ENCODE results near the gene CENPW.

DNA sequence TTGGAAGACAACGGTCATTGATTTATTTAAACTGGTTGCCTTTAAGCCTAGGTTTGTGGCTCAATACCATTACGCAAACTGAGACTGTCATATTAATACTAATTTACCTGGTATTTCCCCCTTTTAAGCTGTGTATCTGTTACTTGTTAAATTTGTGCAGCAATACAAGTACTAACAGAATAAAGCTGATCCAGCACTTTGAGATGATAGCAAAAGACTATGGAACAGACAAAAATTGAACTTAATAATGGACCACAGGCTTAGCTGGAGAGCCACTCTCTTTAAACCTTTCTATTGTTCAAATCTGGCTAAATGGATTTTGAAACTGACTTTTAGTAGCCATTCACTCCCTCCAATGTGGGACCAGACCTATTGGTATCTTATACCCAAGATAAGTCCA lies 6.2 kb upstream of the CENPW start:
- TF ChIP-seq, protein P1, sequence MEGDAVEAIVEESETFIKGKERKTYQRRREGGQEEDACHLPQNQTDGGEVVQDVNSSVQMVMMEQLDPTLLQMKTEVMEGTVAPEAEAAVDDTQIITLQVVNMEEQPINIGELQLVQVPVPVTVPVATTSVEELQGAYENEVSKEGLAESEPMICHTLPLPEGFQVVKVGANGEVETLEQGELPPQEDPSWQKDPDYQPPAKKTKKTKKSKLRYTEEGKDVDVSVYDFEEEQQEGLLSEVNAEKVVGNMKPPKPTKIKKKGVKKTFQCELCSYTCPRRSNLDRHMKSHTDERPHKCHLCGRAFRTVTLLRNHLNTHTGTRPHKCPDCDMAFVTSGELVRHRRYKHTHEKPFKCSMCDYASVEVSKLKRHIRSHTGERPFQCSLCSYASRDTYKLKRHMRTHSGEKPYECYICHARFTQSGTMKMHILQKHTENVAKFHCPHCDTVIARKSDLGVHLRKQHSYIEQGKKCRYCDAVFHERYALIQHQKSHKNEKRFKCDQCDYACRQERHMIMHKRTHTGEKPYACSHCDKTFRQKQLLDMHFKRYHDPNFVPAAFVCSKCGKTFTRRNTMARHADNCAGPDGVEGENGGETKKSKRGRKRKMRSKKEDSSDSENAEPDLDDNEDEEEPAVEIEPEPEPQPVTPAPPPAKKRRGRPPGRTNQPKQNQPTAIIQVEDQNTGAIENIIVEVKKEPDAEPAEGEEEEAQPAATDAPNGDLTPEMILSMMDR (IDR thresholded peaks at IDR 0.05) = no peak
- no peak for TF ChIP-seq POLR2A (IDR thresholded peaks at IDR 0.05)

Measured in lower leg skin (tissue), 3 donors.